ENCODE data around the gene KRT85. TPM values are rescaled to one million over a fixed set of nuclear protein-coding genes. Genes with fewer than 3 reads are reported as not detected.
"Not testable (repeated sequence)": the region's sequence is repeated elsewhere in the genome, so short reads cannot be mapped to it uniquely, and the experiment has no call there.

The KRT85 gene
- 0.08 TPM for polyA plus RNA-seq (2012; ENCODE audit: low read depth, missing spikeins)

DNA sequence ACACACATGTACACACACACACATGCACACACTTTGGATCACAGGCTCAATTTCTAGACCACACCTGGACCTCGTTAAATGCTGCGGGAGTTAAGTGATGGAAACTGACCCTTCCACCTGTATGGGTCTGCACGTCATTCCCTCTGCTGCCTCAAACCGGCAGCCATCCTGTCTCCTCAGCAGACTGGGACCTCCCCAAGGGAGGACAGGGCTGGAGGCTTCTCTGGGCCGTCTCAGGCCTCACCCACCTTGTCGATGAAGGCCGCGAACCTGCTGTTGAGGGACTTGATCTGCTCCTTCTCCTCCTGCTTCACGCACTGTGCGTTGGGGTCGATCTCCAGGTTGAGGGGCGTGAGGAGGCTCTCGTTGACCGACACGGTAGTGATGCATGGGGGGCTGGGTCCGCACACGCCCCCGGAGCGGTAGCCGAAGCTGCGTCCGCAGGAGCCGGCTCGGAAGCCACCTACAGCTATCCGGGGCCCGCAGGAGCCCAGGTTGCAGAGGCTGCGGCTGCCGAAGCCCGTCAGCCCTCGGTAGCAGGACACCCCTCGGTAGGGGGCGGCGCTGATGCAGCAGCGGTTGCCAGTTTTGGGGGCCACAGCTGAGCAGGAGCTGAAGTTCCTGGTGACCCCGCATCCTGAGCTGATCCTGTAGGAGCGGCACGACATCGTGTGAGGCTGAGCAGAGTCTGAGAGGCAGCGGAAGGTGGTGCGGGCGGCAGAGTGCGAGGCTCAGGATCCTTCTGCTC, at the start of gene KRT85:
KRT85 (minus strand) TSS at position 744 of the 748 bp plus-strand sequence; CDS start at position 668, 76 bp downstream.
- TF ChIP-seq SPI1 (IDR thresholded peaks at IDR 0.05; ENCODE audit: low read depth, low read length) (no peak), POLR2A (IDR thresholded peaks at IDR 0.05; ENCODE audit: low read depth, low read length) (no peak), TAF1 (IDR thresholded peaks at IDR 0.05; ENCODE audit: low read depth, low read length) (no peak), PAX5 (IDR thresholded peaks at IDR 0.05; ENCODE audit: insufficient read depth, low read length, severe bottlenecking) (no peak), POLR2AphosphoS5 (IDR thresholded peaks at IDR 0.05; ENCODE audit: low read depth, low read length) (no peak), POU2F2 (IDR thresholded peaks at IDR 0.05; ENCODE audit: low read depth, low read length) (no peak)
- FAIRE-seq (no peak), DNase-seq (ENCODE audit: insufficient read length, low spot score) (no peak)

DNA sequence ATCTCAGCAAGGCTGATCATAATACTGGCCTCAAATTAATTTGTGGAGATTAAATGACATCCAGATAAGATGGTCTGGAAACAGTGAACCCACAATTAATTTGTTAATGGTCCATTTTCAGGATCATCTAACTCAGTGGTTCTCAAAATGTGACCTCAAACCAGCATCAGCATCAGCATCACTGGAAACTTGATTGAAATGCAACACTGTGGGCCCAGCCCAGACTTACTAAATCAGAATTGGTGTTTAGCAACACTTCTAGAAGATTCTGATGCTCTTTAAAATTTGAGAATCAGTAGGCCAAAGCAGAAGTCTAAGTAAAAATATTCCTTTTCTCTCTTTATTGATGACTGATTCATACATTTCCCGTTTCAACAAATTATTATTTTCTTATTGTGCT, 49.5 kb upstream of the KRT85 start:
- FAIRE-seq (no peak), DNase-seq (ENCODE audit: insufficient read length, low spot score) (no peak)
- TF ChIP-seq PAX5 (IDR thresholded peaks at IDR 0.05; ENCODE audit: insufficient read depth, low read length, severe bottlenecking) (no peak), TAF1 (IDR thresholded peaks at IDR 0.05; ENCODE audit: low read depth, low read length) (no peak), POLR2A (IDR thresholded peaks at IDR 0.05; ENCODE audit: low read depth, low read length) (no peak), SPI1 (IDR thresholded peaks at IDR 0.05; ENCODE audit: low read depth, low read length) (no peak), POLR2AphosphoS5 (IDR thresholded peaks at IDR 0.05; ENCODE audit: low read depth, low read length) (no peak)

DNA sequence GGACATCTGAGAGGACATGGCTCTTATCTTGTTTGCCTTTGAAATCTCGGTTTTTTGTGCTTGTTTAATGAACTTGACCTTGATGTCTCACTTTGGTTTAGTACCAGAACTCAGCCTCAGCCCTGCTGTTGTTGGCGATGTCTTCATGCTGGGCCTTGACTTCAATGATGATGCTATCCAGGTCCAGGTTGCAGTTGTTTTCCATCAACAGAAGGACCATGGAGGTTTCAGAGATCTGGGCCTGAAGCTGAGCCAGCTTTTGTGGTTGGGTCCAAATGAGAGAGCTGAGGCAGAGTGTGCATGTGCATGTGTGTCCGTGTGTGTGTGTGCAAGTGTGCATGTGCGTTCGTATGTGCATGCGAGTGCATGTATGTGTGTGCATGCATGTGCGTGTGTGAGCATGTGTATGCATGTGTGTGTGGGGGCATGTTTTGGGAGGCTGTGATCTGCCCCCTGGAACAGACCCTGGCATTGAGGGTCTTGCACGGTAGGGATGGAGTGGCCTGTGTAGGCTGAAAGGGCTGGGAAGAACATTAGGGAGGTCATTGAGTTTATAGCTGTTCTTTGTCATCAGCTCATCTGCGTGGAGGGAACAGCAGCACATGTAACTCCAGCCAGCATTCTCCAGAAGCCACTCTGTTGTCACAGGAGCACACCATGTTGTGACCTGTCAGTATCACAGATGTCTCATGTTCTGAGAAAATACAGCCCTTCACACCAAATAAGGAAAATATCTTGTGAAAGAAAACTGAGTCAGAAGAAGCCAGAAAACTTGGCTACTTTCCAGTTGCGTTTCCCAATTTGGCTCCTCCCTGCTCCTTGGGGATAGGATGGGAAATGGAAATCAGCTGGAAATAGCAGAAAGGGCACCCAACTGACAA, 48.8 kb upstream of the KRT85 start:
- FAIRE-seq, result peak; percentile 59
- DNase-seq (ENCODE audit: insufficient read length, low spot score), result no peak
- TF ChIP-seq POU2F2 (IDR thresholded peaks at IDR 0.05; ENCODE audit: low read depth, low read length) (no peak), POLR2AphosphoS5 (IDR thresholded peaks at IDR 0.05; ENCODE audit: low read depth, low read length) (no peak), SPI1 (IDR thresholded peaks at IDR 0.05; ENCODE audit: low read depth, low read length) (no peak), PAX5 (IDR thresholded peaks at IDR 0.05; ENCODE audit: insufficient read depth, low read length, severe bottlenecking) (no peak), POLR2A (IDR thresholded peaks at IDR 0.05; ENCODE audit: low read depth, low read length) (no peak), TAF1 (IDR thresholded peaks at IDR 0.05; ENCODE audit: low read depth, low read length) (no peak)

DNA sequence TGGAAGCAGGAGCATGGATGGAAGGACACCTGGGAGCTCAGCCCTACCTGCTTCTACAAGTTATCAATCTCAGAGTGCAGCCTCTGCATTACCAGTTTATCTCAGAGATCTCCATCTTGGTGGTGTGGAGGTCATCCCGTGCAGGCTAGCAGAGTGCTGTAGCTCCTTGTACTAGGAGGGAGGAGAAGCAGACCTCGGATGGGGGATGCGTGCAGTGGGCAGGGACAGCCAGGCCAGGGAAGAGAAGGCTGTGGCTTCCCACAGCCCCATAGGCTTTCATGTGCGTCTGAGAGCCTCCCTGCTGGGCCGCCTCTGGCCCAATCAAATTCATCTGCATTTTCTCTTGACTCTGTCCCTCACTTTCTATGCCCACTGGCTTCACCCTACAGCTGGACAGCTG, 47.7 kb upstream of the KRT85 start:
- TF ChIP-seq TAF1 (IDR thresholded peaks at IDR 0.05; ENCODE audit: low read depth, low read length) (no peak), POLR2A (IDR thresholded peaks at IDR 0.05; ENCODE audit: low read depth, low read length) (no peak), SPI1 (IDR thresholded peaks at IDR 0.05; ENCODE audit: low read depth, low read length) (no peak), POU2F2 (IDR thresholded peaks at IDR 0.05; ENCODE audit: low read depth, low read length) (no peak), POLR2AphosphoS5 (IDR thresholded peaks at IDR 0.05; ENCODE audit: low read depth, low read length) (no peak), PAX5 (IDR thresholded peaks at IDR 0.05; ENCODE audit: insufficient read depth, low read length, severe bottlenecking) (no peak)
- FAIRE-seq, result no peak

DNA sequence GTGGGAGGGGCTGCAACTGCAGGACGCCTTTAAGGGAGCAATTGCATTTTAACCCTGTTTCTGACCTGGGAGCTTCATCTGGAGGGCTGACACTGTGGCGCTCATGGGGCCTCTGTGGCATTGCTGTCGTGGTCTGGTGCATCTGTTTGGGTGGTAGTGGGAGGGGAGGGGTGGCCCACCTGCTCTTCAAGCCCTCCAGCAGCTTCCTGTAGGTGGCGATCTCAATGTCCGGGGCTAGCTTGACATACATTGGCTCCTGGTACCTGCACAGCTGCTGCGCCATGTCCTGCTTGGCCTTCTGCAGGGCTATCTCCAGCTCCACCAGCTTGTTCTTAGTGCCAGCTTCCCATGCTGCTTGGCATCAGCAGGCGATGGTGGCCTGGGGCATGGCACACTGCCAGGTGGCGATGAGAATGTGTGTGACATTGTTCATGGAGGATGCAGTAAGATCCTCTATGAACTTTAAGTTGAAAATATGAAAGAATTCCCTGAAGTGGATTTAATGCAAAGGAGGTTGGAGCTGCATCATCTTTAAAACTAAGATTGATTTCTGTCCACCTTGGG, 46.6 kb upstream of the KRT85 start:
- TF ChIP-seq SPI1 (IDR thresholded peaks at IDR 0.05; ENCODE audit: low read depth, low read length) (no peak), TAF1 (IDR thresholded peaks at IDR 0.05; ENCODE audit: low read depth, low read length) (no peak), POLR2A (IDR thresholded peaks at IDR 0.05; ENCODE audit: low read depth, low read length) (no peak), PAX5 (IDR thresholded peaks at IDR 0.05; ENCODE audit: insufficient read depth, low read length, severe bottlenecking) (no peak), POLR2AphosphoS5 (IDR thresholded peaks at IDR 0.05; ENCODE audit: low read depth, low read length) (no peak), POU2F2 (IDR thresholded peaks at IDR 0.05; ENCODE audit: low read depth, low read length) (no peak)
- DNase-seq (ENCODE audit: insufficient read length, low spot score), result no peak
- no peak for FAIRE-seq

More for the DNA sequence above, 47.7 kb upstream of the KRT85 start:
- DNase-seq (ENCODE audit: insufficient read length, low spot score), result no peak

- TF ChIP-seq POU2F2 (IDR thresholded peaks at IDR 0.05; ENCODE audit: low read depth, low read length), result no peak
- TF ChIP-seq POLR2AphosphoS5 (IDR thresholded peaks at IDR 0.05; ENCODE audit: low read depth, low read length), result no peak
- TF ChIP-seq PAX5 (IDR thresholded peaks at IDR 0.05; ENCODE audit: insufficient read depth, low read length, severe bottlenecking), result no peak
- TF ChIP-seq POLR2A (IDR thresholded peaks at IDR 0.05; ENCODE audit: low read depth, low read length), result no peak
- no peak for TF ChIP-seq SPI1 (IDR thresholded peaks at IDR 0.05; ENCODE audit: low read depth, low read length)
- no peak for TF ChIP-seq TAF1 (IDR thresholded peaks at IDR 0.05; ENCODE audit: low read depth, low read length)
- FAIRE-seq (no peak), DNase-seq (ENCODE audit: insufficient read length, low spot score) (no peak)
Observed at GRCh38 chr12:52413202-52413601, 45.9 kb upstream of the KRT85 start.

DNA sequence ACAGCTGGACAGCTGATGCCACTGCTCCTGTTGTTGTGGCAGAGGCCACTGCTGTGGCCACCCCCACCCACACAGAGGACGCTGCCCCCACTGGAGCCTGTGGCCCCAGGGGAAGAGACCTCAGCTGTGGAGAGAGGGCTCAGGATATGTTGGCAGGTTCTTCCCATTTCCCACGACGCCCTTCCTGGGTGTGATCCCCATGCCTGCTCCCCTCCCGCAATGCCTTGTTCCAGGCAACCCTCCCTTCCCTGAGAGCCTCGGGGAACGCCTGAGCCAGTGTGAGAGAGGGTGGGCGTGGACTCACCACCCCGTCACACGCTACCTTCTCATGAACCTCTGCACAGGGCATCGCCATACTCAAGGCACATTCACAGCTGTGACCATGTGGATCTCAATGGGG, 44.5 kb upstream of the KRT85 start:
- TF ChIP-seq PAX5 (IDR thresholded peaks at IDR 0.05; ENCODE audit: insufficient read depth, low read length, severe bottlenecking) (no peak), POLR2AphosphoS5 (IDR thresholded peaks at IDR 0.05; ENCODE audit: low read depth, low read length) (no peak), POLR2A (IDR thresholded peaks at IDR 0.05; ENCODE audit: low read depth, low read length) (no peak), TAF1 (IDR thresholded peaks at IDR 0.05; ENCODE audit: low read depth, low read length) (no peak), POU2F2 (IDR thresholded peaks at IDR 0.05; ENCODE audit: low read depth, low read length) (no peak), SPI1 (IDR thresholded peaks at IDR 0.05; ENCODE audit: low read depth, low read length) (no peak)
- no peak for FAIRE-seq
- no peak for DNase-seq (ENCODE audit: insufficient read length, low spot score)

GRCh38 chr12:52410589-52411248, 43.4 kb upstream of the KRT85 start:
- not testable (repeated sequence) for FAIRE-seq; DNase-seq (ENCODE audit: insufficient read length, low spot score)

GRCh38 chr12:52407918-52408317, 40.6 kb upstream of the KRT85 start:
- FAIRE-seq, result no peak
- TF ChIP-seq PAX5 (IDR thresholded peaks at IDR 0.05; ENCODE audit: insufficient read depth, low read length, severe bottlenecking) (no peak), POLR2A (IDR thresholded peaks at IDR 0.05; ENCODE audit: low read depth, low read length) (no peak), POU2F2 (IDR thresholded peaks at IDR 0.05; ENCODE audit: low read depth, low read length) (no peak), SPI1 (IDR thresholded peaks at IDR 0.05; ENCODE audit: low read depth, low read length) (no peak), TAF1 (IDR thresholded peaks at IDR 0.05; ENCODE audit: low read depth, low read length) (no peak), POLR2AphosphoS5 (IDR thresholded peaks at IDR 0.05; ENCODE audit: low read depth, low read length) (no peak)
- no peak for DNase-seq (ENCODE audit: insufficient read length, low spot score)
